ENCODE data around the gene CTTNBP2. TPM values are rescaled to one million over a fixed set of nuclear protein-coding genes. Genes with fewer than 3 reads are reported as not detected.

CTTNBP2 gene
- total RNA-seq, 1 experiment from 2014 or later, result 17.6 TPM

DNA sequence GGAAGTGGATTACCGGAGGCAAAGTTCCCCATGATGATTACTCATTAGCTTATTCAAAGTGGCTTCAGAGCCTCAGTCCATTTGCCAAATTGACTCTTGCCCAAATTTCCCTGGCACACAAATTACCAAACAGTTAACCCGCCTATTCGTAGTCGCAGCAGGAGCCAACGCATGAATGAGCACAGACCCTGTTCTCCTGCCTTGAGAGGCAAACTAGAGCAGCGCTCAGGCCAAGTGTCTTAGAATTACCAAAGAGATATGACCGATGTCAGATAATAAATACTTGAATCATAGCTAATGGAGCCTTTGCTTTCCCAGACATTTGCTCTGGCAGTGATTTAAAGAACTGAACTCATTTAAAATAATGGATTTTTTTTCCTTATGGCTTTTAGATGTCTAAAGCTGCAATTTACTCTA lies 64.9 kb downstream of the CTTNBP2 start:
- Mint-ChIP-seq H3K36me3 (ENCODE audit: insufficient read depth in 1 of 3, low read depth in 3 of 3) (peaks cover 0 to 2% (median 0%) of the 10 kb centered on the region in 3 experiments; a peak in 2 of 7 replicates), H3K27me3 (ENCODE audit: low read depth) (no peaks in the 10 kb centered on the region), H3K4me3 (no peak overlapping the region; a peak in 1 of 5 replicates), H3K9me3 (no peaks in the 10 kb centered on the region), H3K27ac (peak overlapping the region; percentile 82 to 94 (median 93)), H3K4me1 (peaks cover 47% of the 10 kb centered on the region in 2 experiments)
- no peak overlapping the region for H2AFZ ChIP-seq (ENCODE audit: low read length)
- no peak overlapping the region for H3K23ac ChIP-seq (ENCODE audit: insufficient read length, low read depth, low read length)
- H4K8ac ChIP-seq (replicated peaks; ENCODE audit: insufficient read length, low read depth, low read length), result no peak overlapping the region
- peaks cover 15% of the 10 kb centered on the region; the same call in 1 of the 2 replicates for H3K4me1 ChIP-seq (ENCODE audit: insufficient read depth, low read length)
- TF ChIP-seq, protein P1, sequence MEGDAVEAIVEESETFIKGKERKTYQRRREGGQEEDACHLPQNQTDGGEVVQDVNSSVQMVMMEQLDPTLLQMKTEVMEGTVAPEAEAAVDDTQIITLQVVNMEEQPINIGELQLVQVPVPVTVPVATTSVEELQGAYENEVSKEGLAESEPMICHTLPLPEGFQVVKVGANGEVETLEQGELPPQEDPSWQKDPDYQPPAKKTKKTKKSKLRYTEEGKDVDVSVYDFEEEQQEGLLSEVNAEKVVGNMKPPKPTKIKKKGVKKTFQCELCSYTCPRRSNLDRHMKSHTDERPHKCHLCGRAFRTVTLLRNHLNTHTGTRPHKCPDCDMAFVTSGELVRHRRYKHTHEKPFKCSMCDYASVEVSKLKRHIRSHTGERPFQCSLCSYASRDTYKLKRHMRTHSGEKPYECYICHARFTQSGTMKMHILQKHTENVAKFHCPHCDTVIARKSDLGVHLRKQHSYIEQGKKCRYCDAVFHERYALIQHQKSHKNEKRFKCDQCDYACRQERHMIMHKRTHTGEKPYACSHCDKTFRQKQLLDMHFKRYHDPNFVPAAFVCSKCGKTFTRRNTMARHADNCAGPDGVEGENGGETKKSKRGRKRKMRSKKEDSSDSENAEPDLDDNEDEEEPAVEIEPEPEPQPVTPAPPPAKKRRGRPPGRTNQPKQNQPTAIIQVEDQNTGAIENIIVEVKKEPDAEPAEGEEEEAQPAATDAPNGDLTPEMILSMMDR (conservative IDR thresholded peaks at IDR 0.05), result no peak
- H3K14ac ChIP-seq (ENCODE audit: insufficient read depth, low read length), result no peak overlapping the region
- H4K91ac ChIP-seq (ENCODE audit: insufficient read length, low read depth, low read length), result no peak overlapping the region
- H3K9ac ChIP-seq (ENCODE audit: extremely low read depth, insufficient read length, low read length), result no peak overlapping the region
- no peaks in the 10 kb centered on the region for H3K79me1 ChIP-seq (ENCODE audit: insufficient read depth, low read depth, low read length, poor library complexity, severe bottlenecking)
- H3K4ac ChIP-seq (ENCODE audit: low read depth, low read length), result no peak overlapping the region
- H3T11ph ChIP-seq (ENCODE audit: low read length), result no peak overlapping the region
- no peaks in the 10 kb centered on the region for H3K27me3 ChIP-seq (ENCODE audit: insufficient read depth, low read length)
- H4K5ac ChIP-seq (ENCODE audit: insufficient read length, low read depth, low read length), result no peak overlapping the region
- H4K20me1 ChIP-seq (ENCODE audit: control insufficient read depth, insufficient read depth, insufficient read length), result no peaks in the 10 kb centered on the region
- no peak overlapping the region for H2BK120ac ChIP-seq (ENCODE audit: low read depth, low read length, poor library complexity, severe bottlenecking)
- peak overlapping the region; percentile 35 for H3K27ac ChIP-seq (ENCODE audit: insufficient read length, low read depth, low read length)
- no peak overlapping the region for H3K18ac ChIP-seq (ENCODE audit: insufficient read length, low read depth, low read length)
- no peaks in the 10 kb centered on the region; the same call in 1 of the 2 replicates for H3K79me2 ChIP-seq (ENCODE audit: insufficient read depth, low read length)
- no peaks in the 10 kb centered on the region for H3K23me2 ChIP-seq (ENCODE audit: insufficient read length, low read depth, low read length, poor library complexity, severe bottlenecking)
- H3K56ac ChIP-seq (ENCODE audit: insufficient read length, low read depth, low read length), result no peak overlapping the region
- no peak overlapping the region for H2BK12ac ChIP-seq (ENCODE audit: insufficient read length, low read depth, low read length)
- no peak overlapping the region for H3K4me2 ChIP-seq (ENCODE audit: insufficient read depth, insufficient read length, low read length)
- no peak for DNase-seq
- H3K9me3 ChIP-seq (ENCODE audit: control insufficient read depth, low read depth, low read length), result no peaks in the 10 kb centered on the region
- H2AK5ac ChIP-seq (ENCODE audit: insufficient read length, low read length), result no peak overlapping the region
- no CpG with 5 or more reads among the region's 7 CpGs for whole genome bisulfite sequencing (ENCODE audit: extremely low coverage, insufficient read length, low lambda C conversion rate)
- no peak overlapping the region for H2BK15ac ChIP-seq (ENCODE audit: low read depth, low read length)
- no peak overlapping the region for H2BK5ac ChIP-seq (ENCODE audit: insufficient read length, low read length)
- no peak overlapping the region for H2BK20ac ChIP-seq (ENCODE audit: low read depth, low read length, poor library complexity, severe bottlenecking)
